HG02885 (cell line): ENCODE results near the gene TANGO6.
"Not testable (repeated sequence)": the region's sequence is repeated elsewhere in the genome, so short reads cannot be mapped to it uniquely, and the experiment has no call there.

Source experiments
- ATAC-seq: cut with Tn5 transposase; IDR thresholded peaks from one replicate; pipeline ENCODE4 v1.9.1; 2021; ENCODE audit warnings: mild to moderate bottlenecking; ENCODE audit not compliant: unreplicated experiment, poor library complexity

TANGO6 gene

GRCh38 chr16:69048328-69049120, 205.2 kb downstream of the TANGO6 start:
- no peak for ATAC-seq

GRCh38 chr16:69049146-69049545, 205.8 kb downstream of the TANGO6 start:
- no peak for ATAC-seq

- no peak for ATAC-seq
Observed at GRCh38 chr16:69049603-69050375, 206.5 kb downstream of the TANGO6 start.

GRCh38 chr16:69051517-69051830, 208.1 kb downstream of the TANGO6 start:
- ATAC-seq = not testable (repeated sequence)

- ATAC-seq = no peak
Observed at GRCh38 chr16:69055008-69055407, 211.7 kb downstream of the TANGO6 start.

- no peak for ATAC-seq
Observed at GRCh38 chr16:69055980-69056379, 212.6 kb downstream of the TANGO6 start.

GRCh38 chr16:69056421-69056820, 213.1 kb downstream of the TANGO6 start:
- ATAC-seq = no peak

DNA sequence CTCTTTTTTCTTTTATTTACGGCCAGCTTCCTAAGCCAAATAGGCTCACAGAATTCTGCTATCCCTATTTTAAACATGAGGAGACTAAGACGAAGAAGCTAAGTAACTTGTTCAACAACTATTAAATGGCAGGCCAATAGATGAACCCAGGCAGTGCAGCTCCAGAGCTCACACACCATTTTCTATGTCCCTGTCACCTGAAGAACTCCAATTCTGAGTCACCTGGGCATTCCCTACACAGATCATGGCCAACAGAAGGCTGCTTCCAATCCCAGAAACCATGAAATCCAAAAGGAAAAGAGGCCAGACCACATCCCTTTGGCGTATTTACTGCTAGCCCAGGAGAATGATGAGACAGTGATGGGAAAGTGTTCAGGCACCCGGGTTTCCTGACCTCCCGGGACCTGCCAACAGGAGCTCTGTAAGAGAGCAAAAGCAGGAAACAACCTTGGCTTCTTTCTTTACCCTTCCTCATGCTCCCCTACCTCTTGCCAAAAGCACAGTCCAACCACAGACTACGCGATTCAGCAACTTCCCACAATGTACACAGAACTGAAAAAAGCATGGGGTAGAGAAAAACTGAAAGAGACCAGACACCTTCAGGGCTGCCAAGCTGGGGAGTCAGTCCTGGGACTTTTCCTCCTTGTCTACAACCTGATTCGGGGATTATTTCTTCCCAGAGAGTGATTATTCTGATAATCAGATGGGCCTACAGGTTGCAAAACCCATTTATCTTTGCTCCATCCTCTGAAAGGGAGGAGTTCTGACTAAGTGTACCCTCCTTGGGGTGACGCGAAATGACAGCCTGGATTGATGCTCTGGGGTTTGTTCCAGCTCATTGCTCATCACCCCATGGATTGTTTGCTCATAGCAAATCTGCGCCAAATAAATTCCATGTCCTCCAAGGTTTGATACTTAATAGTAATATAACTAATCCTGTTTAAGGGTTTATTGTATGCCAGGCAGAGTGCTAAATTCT, 214.4 kb downstream of the TANGO6 start:
- ATAC-seq = no peak

DNA sequence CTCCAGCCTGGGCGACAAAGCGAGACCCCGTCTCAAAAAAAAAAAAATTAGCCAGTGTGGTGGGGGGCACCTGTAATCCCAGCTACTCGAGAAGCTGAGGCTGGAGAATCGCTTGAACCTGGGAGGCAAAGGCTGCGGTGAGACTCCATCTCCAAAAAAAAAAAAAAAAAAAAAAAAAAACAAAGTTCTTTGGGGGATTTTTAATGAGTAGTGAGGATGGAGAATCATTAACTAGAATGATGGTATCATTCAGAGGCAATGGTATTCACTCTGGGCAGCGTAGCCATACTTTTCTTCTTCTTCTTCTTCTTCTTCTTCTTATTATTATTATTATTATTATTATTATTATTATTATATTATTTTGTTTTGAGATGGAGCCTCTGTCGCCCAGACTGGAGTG, 220.2 kb downstream of the TANGO6 start:
- not testable (repeated sequence) for ATAC-seq

DNA sequence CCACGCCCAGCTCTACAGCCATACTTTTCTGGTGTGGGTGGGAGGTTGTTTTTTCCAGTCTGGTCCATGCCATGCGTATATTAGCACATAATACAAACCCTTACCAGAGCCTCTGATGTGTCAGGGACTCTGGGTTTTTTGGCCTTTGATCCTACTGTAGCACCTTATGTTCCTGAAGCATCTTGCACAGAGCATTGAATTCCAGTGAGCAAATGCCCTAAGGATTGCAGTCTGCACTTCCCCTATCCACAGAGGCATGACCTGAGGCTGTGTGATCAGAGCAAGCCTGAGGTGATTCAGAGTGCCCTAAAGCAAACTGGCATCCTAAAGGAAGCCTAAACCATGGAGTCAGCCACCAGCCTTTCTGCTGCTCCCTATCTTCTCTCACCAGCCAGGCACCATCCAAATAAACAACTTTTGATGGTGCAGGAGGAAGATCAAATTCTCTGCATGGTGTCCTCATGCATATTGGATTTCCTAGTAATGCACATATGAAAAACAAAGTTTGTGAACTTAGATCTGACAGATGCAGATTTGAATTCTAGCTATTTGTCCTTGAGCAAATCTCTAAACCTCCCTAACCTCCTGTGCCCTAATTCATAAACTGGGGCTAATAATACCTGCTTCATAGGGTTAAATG, 220.9 kb downstream of the TANGO6 start:
- no peak for ATAC-seq

DNA sequence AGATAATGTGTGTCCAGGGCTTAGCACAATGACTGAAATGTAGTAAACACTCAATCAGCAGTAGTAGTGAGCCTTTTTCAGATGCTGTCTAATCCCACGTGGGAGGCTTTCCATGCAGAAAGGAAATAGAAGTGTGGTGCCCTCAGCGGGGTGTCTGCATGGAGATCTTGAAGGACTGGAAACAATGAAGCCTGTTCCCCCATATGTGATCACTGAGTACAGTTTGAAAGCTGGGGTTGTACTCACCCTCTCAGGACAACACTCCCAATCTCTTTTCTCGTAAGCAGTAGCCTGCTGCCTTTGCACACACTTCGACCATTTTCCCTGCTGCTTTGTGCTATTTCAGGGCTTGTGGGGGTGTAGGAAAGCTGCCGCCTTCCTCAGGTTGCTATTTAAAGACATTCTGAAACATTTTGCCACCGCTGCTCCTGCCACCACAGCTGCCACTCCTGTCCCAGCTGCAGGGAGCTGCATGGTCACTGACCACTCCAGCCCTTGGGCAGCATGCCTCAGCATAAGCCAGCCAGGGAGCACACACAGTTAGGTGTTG, 221.5 kb downstream of the TANGO6 start:
- ATAC-seq = no peak

- no peak for ATAC-seq
Observed at GRCh38 chr16:69069504-69069903, 226.2 kb downstream of the TANGO6 start.

DNA sequence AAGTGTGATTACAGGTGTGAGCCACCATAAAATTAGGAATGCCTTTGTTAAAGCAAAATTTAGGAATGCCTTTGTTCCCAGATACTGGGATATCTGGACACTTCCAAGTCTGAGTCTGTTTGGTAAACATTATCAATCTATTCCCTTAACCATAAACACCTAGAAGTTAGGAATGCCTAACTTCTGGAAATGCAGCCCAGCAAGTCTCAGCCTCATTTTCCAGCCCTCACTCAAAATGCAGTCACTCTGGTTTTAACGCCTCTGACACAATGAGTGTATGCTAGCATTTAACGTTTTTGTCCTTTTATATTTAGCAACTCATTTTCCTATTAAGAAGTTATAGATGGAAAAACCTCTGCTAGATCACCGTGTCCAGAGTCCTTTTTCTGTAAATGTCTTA, 227.7 kb downstream of the TANGO6 start:
- no peak for ATAC-seq

GRCh38 chr16:69072640-69072974, 229.3 kb downstream of the TANGO6 start:
- ATAC-seq = no peak

DNA sequence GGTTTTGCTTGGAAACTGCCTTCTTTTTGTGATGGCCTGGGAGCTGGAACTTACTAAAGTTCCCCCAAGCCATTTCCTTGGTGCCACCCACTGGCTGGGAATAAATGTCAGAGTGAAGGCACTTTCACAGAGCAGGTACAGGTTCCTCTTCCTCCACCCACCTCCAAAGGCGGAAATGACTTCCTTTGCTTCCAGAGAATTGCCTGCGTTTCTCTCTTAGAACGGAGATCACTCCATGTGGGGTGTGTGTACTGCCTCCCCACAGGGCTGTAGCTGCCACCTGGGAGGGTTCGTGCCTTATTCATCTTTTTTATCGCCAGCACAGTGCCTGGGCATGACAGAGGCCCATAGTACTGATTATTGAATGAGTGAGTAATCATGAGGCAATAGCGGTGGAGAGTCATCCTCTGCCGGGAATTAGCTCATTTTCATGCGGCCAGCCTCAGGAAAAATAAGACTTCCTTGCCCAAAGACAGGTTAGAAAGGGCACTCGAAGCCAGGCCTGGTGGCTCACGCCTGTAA, 229.9 kb downstream of the TANGO6 start:
- ATAC-seq = no peak

DNA sequence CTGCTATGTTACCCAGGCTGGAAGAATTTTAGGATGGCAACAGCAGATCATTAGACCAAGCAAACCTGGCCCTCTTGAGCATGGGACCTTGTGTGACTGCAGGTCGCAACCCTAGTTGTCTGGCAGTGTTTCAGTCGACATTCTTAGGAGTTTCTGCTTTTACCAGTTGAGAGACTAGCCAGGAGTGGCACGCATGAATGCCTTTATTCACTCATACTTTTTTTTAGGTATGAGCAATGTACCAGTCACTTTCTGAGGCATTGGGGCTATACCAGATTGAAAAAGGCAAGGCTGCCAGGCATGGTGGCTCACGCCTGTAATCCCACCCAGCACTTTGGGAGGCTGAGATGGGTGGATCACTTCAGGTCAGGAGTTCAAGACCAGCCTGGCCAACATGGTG, 233.9 kb downstream of the TANGO6 start:
- ATAC-seq = no peak

GRCh38 chr16:69078073-69078472, 234.7 kb downstream of the TANGO6 start:
- no peak for ATAC-seq

DNA sequence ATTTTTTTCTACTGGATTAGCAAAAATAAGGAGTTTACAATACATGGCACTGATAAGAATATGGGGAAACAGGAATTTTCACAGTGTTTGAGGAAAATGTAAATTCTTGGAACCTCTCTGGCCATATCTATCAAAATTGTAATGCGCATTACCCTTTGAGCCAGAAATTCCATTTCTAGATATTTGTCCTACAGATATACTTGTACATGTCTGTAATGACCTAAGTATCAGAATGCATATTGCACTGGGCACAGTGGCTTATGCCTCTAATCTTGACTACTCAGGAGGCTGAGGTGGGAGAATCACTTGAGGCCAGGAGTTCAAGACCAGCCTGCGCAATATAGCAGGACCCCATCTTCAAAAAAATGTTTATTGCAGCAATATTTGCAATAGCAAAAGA, 236.4 kb downstream of the TANGO6 start:
- no peak for ATAC-seq

DNA sequence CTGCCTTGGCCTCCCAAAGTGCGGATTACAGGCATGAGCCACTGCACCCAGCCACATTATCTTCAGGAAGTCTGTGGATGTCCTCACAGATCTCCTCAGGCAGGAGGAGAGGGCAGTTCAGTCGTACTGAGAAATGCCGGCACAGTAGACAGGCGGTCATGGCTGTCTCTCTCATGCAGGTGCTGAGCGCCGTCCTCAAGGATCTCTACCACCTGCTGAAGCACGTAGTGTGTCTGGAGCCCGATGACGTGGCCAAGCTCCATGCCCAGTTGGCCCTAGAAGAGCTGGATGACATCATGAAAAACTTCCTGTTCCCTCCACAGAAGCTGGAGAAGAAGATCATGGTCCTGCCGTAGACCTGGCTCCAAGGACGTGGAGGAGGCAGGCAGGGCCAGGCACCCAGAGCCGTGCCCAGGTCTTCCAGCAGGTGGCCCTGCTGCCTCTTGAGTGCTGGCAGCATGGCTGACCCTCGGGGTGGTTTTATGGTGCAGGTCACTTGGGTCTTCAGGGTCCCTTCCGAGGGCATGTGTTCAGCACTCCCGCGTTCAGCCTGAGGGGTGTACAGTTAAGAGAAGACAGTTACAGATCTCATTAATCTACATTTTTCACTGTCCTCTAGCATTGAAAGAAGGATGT, 240.1 kb downstream of the TANGO6 start:
- no peak for ATAC-seq
